GOT3 (cell line): ENCODE results near the gene NCKIPSD.

Experiments used
- DNase-seq: peaks from one replicate; lab custom pipeline; 2025; ENCODE audit warnings: mixed read lengths; lab: John Stamatoyannopoulos, UW

The NCKIPSD gene

DNA sequence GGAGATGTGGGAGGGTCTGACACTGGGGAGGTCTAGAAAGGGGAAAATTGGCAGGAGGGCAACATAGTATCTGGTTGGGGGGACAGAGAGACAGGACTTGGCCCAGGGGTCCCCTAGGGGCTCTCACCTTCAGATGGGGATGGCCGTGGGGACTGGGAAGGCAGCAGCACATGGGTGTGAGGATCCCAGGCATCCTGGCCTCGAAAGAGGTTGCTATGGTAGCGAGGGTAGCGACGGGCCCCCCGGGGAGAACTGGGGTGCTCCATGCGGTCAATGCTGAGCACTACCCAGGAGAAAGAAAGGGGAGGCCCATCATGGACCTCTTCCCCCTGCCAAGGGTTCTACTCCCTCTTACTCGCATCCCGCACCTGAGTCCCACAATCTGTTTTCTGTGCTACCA lies 38.0 kb downstream of the NCKIPSD start:
- DNase-seq = no peak

DNA sequence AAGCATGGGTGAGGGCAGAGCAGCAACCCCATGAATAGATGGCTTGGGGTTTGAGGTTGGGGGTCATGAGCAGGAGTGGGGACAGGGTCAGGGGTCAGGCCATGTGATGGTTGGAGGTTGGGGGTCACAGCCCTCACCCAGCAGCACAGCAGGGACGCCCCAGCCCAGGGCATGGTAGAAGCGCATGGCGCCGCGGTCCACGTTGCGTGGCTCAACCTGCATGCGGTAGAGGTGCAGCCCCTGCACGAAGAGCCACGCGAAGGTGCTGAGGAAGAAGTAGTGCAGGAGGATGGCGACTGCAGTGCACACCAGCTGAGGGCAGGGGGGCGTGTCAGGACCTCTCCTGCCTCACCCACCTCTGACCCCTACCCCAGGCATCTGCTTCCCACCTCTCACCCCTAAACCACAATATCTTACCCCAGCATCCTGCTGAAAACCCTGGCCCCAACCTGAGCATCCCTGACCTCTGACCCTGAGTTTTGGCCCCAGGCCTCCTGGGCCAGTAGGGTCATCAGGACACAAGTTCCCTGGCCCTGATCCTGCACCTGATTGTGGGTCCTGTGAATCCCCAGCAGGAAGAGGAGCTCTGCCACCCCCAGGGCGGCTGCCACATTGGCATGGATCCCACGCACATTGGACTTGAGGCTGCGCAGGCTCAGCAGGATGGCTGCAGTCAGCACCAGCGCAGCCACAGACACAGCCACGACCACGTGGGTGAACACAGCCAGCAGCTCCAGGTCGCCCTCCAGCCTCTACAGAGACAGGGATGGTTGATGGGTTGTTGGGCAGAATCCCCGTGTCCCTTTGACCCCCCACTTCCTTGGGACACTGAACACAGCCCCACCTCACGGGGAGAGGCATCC lies 40.6 kb downstream of the NCKIPSD start:
- no peak for DNase-seq

DNA sequence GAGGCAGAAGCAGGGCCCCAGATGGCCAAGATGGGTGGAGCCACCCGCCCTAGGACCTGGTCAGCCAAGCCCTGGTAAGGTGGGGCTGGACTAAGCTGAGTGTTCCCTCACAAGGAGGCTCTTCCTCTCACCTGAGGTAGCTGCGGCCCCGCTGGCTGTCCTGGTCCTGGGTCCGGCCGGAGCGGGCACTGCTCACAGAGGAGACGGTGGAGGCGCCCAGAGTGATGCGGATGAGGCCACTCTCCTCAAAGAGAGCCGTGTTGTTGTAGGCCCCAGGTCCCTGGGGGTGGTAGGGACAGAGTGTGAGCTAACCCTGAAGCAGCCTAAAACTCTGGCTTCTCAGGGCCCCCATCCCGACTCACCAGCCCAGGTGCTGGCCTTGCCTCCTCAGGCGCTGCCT lies 43.1 kb downstream of the NCKIPSD start:
- DNase-seq = no peak

DNA sequence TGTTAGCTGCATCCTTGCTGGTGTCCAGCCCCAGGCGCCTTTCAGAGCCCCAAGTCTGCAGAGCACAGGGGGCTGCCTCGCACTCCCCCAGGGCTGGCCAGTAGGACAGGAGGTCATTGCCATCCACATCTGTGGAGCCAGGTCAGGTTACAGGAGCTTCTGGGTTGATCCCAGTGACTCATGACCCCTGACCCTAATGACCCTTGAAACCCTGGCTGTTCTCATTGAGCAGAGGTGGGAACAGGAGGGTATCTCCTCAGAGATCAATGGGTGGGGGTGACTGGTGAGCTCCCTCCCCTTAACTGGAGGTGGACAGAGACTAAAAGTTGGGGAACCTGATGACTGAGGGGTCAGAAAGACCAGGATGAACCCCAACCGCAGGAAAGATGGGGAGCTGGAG lies 44.3 kb downstream of the NCKIPSD start:
- DNase-seq = no peak

DNA sequence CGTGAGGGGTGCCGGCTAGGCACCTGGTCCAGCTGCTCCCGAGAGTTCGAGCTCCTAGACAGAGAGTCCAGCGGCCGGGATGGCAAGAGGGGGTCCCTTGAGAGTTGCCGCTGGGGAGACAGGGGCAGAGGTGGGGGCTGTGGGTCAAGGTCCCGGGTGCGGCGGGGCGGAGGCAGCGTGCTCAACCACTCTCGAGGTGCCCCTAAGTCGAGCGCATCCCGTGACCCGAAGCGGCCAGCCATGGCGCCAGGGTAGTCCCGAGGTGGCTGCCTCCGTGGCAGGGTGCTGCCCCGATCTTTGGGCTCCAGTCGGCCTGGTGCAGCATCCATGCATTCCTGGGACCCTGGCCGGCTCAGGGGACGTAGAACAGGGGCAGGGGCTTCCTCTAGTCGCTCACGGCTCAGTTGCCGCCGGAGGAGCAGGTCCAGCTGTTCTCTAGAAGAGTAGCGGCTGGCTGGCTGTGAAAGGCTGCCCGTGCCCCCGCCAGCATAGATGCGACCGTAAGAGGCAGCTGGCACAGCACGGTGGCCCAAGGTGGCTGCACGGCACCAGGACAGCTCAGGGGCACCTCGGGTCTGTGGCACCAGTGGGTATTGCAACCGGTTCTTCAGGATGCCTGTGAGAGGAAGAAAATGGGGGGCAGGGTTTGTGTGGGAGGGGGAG lies 45.6 kb downstream of the NCKIPSD start:
- no peak for DNase-seq

DNA sequence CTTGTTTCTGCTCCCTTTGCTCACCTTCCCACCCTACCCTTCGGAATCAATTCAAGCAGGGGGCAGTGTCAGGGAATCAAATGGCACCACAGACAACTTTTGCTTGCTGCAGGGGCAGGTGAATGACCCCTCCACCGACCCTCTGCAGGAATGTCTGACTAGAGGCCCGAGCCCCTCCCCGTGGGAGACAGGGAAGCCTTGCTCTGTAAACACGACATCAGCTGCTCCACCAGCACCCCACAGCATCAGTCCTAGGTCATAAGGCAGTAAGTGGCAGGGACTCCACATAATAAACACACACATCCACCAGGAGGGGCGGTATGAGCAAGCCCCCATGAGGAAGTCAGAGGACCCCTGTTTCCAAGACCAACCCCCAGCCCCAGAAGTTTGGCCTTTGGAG lies 48.4 kb downstream of the NCKIPSD start:
- no peak for DNase-seq

DNA sequence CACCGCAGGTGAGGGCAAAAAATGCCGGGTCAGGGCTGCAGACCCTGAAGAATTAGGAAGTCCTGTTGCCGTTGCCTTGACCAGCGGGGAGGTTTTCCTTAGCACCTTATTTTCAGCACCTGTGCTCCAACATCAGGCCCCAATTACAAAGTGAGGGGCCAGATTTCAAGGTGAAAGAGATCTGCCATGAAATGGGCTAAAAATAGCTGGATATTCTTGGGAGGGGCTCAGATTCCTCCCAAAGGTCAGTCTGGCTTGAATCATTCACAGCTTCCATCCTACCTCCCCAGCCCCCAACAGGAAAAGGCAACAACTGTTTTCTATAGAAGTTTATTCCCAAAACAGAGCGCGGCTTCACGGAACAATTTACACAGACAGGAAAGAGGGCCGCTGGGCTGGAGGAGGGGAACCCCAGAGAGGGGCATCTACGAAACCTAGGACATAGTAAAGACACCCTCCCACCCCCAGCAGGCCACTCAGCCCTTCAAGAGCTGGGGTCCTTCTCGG lies 49.5 kb downstream of the NCKIPSD start:
- no peak for DNase-seq

DNA sequence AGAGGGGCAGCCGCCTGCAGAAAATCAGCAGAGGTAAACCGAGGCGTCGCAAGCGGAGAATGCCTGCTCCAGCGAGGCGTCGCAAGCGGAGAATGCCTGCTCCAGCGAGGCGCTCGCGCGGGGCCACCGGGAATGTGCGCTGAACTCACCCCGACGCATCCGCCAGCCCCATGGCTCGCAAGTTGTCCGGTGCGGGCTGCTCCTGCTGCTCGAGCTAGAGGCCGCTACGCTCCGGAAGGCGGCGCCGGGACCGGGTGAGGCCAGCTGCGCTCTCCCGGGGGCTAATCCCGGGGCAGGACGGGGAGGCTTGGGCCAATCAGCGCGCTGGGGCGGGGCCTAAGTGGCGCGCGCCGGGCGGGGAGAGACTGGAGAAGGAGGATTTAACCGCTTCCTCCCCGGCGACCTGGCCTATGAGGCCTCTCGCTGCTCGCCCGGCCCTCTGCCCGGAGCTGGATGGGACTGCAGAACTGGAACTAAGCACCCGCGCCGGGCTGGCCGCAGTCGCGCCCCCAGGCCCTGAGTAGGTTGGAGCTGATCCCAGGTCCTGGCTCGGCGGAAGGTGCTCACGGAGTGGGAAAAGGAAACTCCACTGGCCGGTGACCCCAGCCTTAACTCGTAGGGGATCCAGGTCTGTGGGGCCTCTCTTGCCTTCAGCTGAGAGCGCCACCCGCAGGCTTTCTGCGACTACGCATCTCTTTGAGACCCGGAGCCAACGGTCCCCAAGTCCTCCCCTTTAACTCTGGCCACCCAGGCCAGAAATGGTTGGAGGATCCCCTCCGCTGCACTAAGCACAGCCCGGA lies 50.3 kb downstream of the NCKIPSD start, which contains the start of gene SLC26A6:
Gene SLC26A6, minus strand, starts transcription at position 240 of the 800 bp plus-strand sequence. Its CDS starts 68 bp downstream, at position 172.
- peak; percentile 89 for DNase-seq

DNA sequence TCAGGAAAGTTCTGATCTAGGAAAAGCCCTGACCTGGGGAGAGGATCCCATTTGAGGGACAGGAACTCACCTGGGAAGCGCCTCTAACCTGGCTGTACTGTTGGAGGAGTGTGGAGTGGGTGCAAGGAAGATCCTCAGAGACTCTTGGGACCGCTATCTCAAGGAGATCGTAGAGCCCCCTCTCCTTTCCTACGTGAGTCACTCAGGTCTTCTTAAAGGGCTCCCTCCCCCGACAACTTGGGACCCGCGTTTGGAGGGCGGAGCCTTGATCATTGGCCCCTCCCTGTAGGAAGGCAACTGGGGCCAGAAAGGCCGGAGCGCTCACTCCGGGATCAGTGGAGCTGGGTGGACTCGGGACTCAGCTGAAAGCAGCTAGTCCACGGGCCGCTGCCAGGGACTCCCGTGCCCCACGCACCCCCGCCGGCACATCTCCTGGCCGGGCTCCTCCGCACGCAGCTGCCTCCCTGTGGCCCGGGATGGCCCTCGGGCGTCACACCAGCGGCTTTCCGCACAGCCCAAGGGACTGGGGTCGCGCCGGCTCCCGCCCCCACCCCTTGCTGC lies 51.0 kb downstream of the NCKIPSD start:
- DNase-seq = no peak

DNA sequence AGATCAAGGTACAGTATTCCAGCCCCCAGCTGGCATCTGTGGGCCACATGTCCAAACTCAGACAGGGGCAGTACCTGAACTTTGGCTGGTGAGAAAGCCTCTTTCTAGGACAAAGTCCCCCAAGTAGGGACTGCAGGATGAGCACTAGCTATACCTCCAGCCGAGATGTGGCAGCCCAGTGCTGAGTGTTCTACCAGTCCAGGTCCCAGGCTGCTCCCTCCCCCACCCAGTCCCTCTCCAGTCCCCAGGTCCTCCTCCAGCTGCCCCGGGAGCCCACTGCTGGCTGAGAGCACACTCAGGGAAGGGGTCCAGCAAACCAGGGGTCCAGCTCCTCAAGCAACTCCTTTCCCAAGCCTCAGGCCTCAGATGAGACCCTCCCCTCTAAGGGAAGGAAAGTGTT lies 52.0 kb downstream of the NCKIPSD start:
- DNase-seq = no peak

DNA sequence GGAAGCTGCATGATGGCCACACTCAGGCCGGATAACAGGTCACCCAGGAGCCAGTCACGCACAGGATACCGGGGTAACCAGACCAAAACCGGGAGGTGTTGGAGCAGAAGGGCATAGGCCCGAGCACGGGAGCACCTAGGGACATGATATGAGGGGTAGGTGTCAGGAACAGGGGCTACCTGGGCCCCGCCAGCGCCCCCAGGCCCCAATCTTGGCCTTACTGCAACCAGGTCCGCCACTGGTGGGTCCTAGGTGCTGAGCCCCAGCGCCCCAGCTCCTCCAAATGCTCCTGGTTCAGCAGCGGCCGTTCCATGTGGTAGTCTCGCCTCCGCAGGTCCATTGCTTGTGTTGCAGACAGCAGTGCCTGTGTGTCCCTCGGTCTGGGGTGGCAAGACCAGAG lies 52.5 kb downstream of the NCKIPSD start:
- no peak for DNase-seq

DNA sequence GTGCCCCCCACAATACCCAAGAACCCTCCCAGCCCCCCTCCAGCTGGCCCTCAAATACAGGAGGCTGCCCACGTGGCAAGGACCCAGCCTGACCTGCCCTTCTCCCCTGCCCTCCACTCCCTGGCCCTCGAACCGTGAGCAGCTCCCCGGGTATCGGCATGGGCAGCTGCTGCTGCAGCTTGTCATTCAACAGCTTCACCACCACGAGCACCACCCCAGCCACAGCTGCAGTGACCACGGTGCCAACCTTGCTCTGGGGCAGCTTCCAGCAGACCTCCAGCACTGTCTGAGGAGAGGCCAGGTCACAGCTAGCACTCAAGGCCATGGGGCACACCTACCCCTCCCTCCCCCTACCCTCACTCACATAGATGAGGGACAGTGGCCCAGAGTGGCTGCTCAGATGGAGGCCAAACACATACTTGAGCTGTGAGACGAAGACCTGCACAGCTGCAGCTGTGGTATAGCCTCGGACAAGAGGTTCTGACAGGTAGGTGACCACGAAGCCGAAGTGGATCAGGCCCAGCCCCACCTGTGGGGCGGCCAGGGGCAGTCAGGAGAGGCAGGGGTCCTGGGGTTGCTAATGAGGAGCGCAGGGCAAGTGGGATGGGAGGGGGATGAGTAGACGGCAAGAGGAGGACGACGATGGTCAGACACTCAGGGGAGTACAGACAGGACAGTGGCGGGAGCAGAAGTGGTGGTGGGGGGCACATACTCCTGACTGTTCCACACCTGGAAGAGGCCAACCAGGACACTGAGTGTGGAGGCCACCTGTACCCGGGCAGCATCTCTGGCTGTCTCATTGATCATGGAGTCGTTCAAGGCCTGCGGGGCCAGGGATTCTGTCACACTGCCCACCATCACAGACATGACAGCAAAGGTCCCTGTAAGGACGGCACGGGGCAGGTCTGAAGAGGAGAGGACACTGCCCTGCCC lies 53.9 kb downstream of the NCKIPSD start:
- no peak for DNase-seq

DNA sequence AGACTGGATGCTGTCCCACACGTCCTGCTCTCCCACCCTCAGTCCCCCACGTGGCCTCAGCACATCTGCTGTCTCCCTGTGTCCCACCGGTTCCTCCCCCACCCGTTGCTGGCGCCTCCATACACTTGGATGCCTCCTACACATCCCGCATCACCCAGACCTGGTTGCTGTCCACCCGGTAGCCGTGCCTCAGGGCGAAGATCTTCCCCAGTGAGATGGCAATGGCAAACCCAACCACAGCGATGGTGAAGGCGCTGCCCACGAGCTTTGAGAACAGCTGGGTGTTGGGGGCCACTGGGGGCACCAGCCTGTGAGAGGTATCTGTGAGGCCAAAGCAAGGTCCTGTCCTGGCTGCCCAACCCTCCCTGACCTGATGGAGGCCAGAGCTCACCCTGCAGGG lies 54.9 kb downstream of the NCKIPSD start:
- DNase-seq = no peak

DNA sequence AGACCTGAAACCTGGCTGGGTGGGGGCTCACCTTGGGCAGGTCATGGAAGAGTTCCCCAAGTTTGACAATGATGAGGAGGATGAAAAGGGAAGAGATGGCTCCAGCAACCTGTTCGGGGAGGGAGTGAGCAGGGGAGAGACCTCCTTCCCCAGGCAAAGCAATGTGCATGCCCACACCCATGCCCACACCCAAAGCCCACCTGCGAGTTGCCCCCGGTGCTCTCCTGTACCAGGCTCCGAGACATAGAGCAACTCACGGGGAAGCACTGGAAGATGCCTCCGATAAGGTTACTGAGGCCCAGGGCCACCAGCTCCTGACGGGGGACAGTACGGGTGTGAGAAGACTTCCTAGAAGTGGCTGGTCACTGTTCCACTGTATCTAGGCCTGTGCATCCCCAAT lies 55.3 kb downstream of the NCKIPSD start:
- DNase-seq = no peak

DNA sequence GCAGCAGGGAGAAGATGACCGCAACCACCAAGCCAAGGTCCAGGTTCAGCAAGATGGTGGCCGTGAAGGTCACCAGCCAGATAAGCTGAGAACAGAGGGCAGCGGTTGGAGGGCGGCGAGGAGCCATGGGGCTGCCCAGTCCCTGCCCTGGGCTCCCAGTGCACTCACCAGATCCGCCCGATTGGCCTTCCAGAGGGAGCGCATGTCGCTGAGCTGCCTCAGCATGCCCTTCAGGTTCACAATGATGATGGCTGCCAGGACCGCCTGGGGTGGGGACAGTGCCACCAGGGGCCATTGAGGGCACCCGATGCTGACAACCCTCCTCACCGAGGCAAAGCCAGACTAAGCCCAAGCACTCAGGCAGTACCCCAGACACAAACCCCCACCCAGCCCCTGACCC lies 55.8 kb downstream of the NCKIPSD start:
- DNase-seq = no peak

DNA sequence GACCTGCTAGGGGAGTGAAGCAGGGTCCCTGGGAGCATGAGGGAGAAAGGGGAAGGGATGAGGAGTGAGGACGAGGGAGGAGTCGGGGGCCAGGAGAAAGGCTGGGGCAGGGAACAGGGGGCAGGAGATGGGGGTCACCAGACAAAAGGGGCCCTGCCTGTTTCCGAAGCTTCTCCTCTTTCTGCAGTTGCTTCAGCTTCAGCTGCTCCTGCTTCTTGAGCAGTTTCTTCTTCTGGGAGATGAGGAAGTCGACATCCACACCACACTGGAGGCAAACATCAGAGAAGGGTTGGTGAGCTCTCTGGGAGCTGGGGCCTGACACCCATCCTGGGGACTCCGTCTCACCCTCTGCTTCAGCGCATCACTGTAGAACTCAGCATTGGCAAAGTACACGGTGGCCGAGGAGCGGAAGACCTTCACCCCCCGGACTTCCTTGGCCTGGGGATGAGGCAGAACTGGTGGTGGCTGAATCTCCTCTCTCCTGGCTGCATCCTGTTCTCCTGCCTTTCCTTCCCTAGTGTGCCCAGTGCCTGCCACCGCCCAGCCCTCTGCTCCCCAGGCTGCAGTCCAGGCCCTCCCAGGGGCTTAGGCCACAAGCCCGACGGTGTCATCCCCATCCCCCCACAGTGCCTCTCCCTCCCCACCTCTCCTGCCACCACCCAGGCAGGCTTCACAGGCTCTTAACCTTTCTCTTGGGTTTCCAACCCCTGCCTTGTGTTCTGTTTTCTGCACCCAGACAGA lies 57.3 kb downstream of the NCKIPSD start:
- DNase-seq = no peak

DNA sequence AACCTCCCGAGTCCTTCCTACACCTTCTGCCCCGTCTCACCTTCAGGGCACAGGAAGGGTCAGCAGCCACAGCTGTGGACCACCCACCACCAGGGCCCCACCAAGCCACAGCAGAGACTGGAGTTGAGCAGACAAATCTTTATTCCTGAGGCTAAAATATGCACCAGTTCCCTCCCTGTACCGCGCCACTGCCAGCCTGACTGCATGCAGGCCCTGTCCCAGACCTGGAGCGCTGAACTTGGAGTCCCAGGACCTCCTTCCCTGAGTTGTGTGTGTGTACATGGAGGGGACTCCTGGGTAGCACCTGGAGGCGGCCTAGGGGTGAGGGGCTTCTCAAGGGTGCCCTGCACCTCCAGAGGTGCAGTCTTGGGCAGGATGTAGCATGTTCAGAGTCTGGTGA lies 60.1 kb downstream of the NCKIPSD start:
- DNase-seq = no peak

DNA sequence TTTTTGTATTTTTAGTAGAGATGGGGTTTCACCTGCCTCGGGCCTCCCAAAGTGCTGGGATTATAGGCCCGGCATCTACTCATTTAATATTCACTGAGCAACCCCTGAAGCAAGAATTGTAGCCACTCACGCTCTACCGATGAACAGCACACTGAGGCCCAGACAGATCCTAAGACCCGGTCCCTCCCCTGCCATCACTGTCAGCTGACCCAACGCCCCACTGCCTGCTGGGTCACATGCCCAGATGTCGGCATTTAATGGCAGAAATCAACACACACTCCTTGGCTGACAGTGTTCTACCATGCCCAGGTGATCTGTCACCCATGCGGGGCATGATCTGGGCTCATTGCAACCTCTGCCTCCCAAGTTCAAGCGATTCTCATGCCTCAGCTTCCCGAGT lies 60.9 kb downstream of the NCKIPSD start:
- no peak for DNase-seq

DNA sequence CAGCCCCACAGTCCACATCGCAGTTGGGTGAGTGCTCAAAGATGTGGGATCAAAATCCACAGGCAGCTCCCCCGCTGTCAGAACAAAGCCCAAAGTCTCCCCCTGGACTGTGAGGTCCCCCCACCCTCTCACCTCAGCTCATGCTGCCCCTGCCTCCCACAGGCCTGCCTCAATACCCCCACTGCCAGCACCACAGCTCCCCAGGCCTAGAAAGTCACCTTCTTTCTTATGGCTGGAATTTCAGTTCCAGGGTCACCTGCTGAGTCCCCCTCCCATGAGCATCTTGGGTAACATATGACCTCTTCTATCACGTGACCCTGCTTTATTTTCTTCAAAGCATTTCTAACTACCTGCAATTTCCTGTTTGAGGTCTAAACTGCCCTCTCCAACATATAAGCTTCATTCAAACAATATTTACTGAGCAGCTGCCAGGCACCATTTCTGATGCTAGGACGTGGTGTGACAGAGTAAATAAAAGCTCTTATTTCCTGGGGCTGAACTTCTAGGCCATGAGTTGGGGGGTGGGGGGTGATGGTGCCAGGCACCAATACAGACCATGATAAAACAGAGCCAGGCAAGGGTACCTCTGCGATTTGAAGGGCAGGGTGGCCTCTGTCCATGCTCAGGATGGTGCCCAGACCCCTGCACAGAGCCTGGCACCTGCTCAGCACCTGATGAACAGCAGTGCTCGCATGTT lies 61.7 kb downstream of the NCKIPSD start:
- DNase-seq = no peak
